Gastrocnemius medialis (tissue), 4 donors: Measurements from ENCODE around the gene UPF2.
"Not testable (repeated sequence)": the region's sequence is repeated elsewhere in the genome, so short reads cannot be mapped to it uniquely, and the experiment has no call there.

ENCODE experiments used
- CTCF ChIP-seq, 5 experiments: fragments of 450-650 bp in 3 of 5; fragments of 200-600 bp in 2 of 5; sonication (generic) in 2 of 5; IDR thresholded peaks in 4 of 5; conservative IDR thresholded peaks in 1 of 5; 1 replicate in 4 of 5; 2 replicates in 1 of 5; pipeline ENCODE4 v1.5.1; 2016 to 2019; ENCODE audit warnings: antibody characterized with exemption in 5 of 5, mild to moderate bottlenecking in 3 of 5, moderate library complexity in 3 of 5
- POLR2A ChIP-seq, 2 donors: fragments of 450-650 bp; IDR thresholded peaks; one replicate each; pipeline ENCODE4 v1.6.1; 2017; ENCODE audit warnings: antibody characterized with exemption in 2 of 2, mild to moderate bottlenecking in 2 of 2, moderate library complexity in 2 of 2

- TF ChIP-seq CTCF (IDR thresholded peaks at IDR 0.05 in 4 of 5, conservative IDR thresholded peaks at IDR 0.05 in 1 of 5); POLR2A (IDR thresholded peaks at IDR 0.05): not testable (repeated sequence)
Measured at GRCh38 chr10:12008842-12009241, 33.8 kb downstream of the UPF2 start.
